Lung (tissue), 12 donors: Measurements from ENCODE around the gene AKR7A3. TPM values are rescaled to one million over a fixed set of nuclear protein-coding genes. Genes with fewer than 3 reads are reported as not detected.

Source experiments
- ATAC-seq: fragments of 200-7000 bp; cut with Tn5 transposase; one replicate; pipeline ENCODE4 v1.9.1; 2020; ENCODE audit warnings: moderate number of reproducible peaks; ENCODE audit not compliant: insufficient read depth, low FRiP score
- DNase-seq, 3 donors: peaks; one replicate each; pipeline ENCODE4 v3.0.0-alpha.2; 2013 to 2017
- H3K27ac ChIP-seq, 2 donors: one replicate each; pipeline ENCODE4 v1.5.1; 2013; ENCODE audit warnings: mild to moderate bottlenecking in 2 of 2, moderate library complexity in 2 of 2, control low read depth in 1 of 2, inconsistent platforms in 1 of 2, low read depth in 1 of 2, low read length in 1 of 2
- H3K27me3 ChIP-seq, 3 donors: one replicate each; pipeline ENCODE4 v1.5.1; 2013; ENCODE audit warnings: low read length in 2 of 3; ENCODE audit not compliant: control insufficient read depth in 3 of 3, insufficient read depth in 3 of 3
- H3K36me3 ChIP-seq, 4 donors: one replicate each; pipeline ENCODE4 v1.5.1; 2013; ENCODE audit warnings: low read length in 4 of 4, mild to moderate bottlenecking in 1 of 4, moderate library complexity in 1 of 4; ENCODE audit not compliant: control insufficient read depth in 4 of 4, insufficient read depth in 4 of 4
- H3K4me1 ChIP-seq, 5 donors: one replicate each; pipeline ENCODE4 v1.5.1; 2013; ENCODE audit warnings: low read length in 5 of 5, mild to moderate bottlenecking in 2 of 5, moderate library complexity in 1 of 5; ENCODE audit not compliant: control insufficient read depth in 5 of 5, insufficient read depth in 5 of 5
- H3K4me3 ChIP-seq: one replicate; pipeline ENCODE4 v1.5.1; 2013; ENCODE audit warnings: mild to moderate bottlenecking, control low read depth, moderate library complexity
- H3K9ac ChIP-seq, 2 donors: one replicate each; pipeline ENCODE4 v1.5.1; 2013; ENCODE audit warnings: low read length in 2 of 2, control low read depth in 1 of 2; ENCODE audit not compliant: insufficient read depth in 1 of 2
- H3K9me3 ChIP-seq, 4 donors: one replicate each; pipeline ENCODE4 v1.5.1; 2013; ENCODE audit warnings: low read length in 3 of 4, mild to moderate bottlenecking in 1 of 4, moderate library complexity in 1 of 4; ENCODE audit not compliant: control insufficient read depth in 4 of 4, insufficient read depth in 3 of 4
- CTCF ChIP-seq: IDR thresholded peaks from 2 replicates; pipeline ENCODE4 v1.5.1; 2012; ENCODE audit warnings: mild to moderate bottlenecking; ENCODE audit errors: control extremely low read depth, extremely low read depth
- WGBS, 2 donors: extraction: QIAGEN DNeasy Blood & Tissue Kit; methylation state at CpG; one replicate each; pipeline ENCODE4 v1.1.7; 2013; 5-methylcytosine and 5-hydroxymethylcytosine counted together
- polyA plus RNA-seq, 2 donors: library from polyadenylated mRNA; stranded (reverse); fragments of 200-250 nt; gene quantifications; one replicate each; pipeline ENCODE4 v1.2.1, GENCODE V29; 2013
- total RNA-seq, 2 donors: library from RNA; depleted of rRNA in 1 of 2; stranded (reverse); fragments of >200 nt in 1 of 2; gene quantifications; one replicate each; pipeline ENCODE4 v1.2.1, GENCODE V29; 2014 to 2021
- donor health status: control.
- donor health status: control.
- donor health status: Bipolar disorder and iron deficiency.
- donor health status: healthy.
- donor health status: DM: yes; HTN: yes; CAD: no.

AKR7A3 gene
- total and polyA plus RNA-seq, 4 donors, result 0.23 to 1.3 (median 0.82) TPM

GRCh38 chr1:19325958-19326747 lies 37.6 kb upstream of the AKR7A3 start:
- 82 to 88% methylated on average over 32 of the region's 32 CpGs for WGBS, 2 donors
- TF ChIP-seq CTCF, result no peak
- Histone ChIP-seq H3K36me3 (peaks cover 0 to 53% (median 22%) of the 10 kb centered on the region in 4 donors), H3K9ac (no peak overlapping the region), H3K27me3 (no peaks in the 10 kb centered on the region), H3K4me3 (no peak overlapping the region), H3K27ac (no peak overlapping the region), H3K4me1 (no peaks in the 10 kb centered on the region), H3K9me3 (no peaks in the 10 kb centered on the region)
- ATAC-seq (no peak), DNase-seq (no peak)

GRCh38 chr1:19325368-19325957 lies 36.9 kb upstream of the AKR7A3 start:
- TF ChIP-seq CTCF, result no peak
- Histone ChIP-seq H3K36me3 (peaks cover 0 to 52% (median 21%) of the 10 kb centered on the region in 4 donors), H3K4me3 (no peak overlapping the region), H3K4me1 (no peaks in the 10 kb centered on the region), H3K27me3 (no peaks in the 10 kb centered on the region), H3K9me3 (no peaks in the 10 kb centered on the region), H3K27ac (no peak overlapping the region), H3K9ac (no peak overlapping the region)
- no peak for ATAC-seq
- no peak for DNase-seq
- WGBS, 2 donors, result 80 to 83% methylated on average over 19 of the region's 19 CpGs

- H3K36me3 ChIP-seq, result peaks cover 0 to 51% (median 18%) of the 10 kb centered on the region in 4 donors
- DNase-seq, result no peak
- H3K27me3 ChIP-seq, result no peaks in the 10 kb centered on the region
- WGBS, 2 donors, result 98 to 99% methylated on average over 9 of the region's 9 CpGs
- no peak for ATAC-seq
- no peak overlapping the region for H3K9ac ChIP-seq
- H3K4me3 ChIP-seq, result no peak overlapping the region
- TF ChIP-seq CTCF, result no peak
- no peaks in the 10 kb centered on the region for H3K9me3 ChIP-seq
- no peak overlapping the region for H3K27ac ChIP-seq
- no peaks in the 10 kb centered on the region for H3K4me1 ChIP-seq
Measured at GRCh38 chr1:19324665-19324990, 36.1 kb upstream of the AKR7A3 start.
